T-helper 1 cell treated with Interleukin-12 subunit alpha and Interleukin-12 subunit beta and Interleukin-4 antibody, amounts not matched to agents 30 μg/mL and 1 μg/mL, for 36 hours (primary cell): Measurements from ENCODE around the gene KISS1.

ENCODE experiments used
- H3K27ac Mint-ChIP-seq: one replicate; pipeline ENCODE4 v1.8.0; 2021; ENCODE audit warnings: mild to moderate bottlenecking, mixed read lengths
- H3K27me3 Mint-ChIP-seq: one replicate; pipeline ENCODE4 v1.8.0; 2021; ENCODE audit warnings: low read depth, mixed read lengths
- H3K36me3 Mint-ChIP-seq: one replicate; pipeline ENCODE4 v1.8.0; 2021; ENCODE audit warnings: low read depth, mixed read lengths
- H3K4me1 Mint-ChIP-seq: one replicate; pipeline ENCODE4 v1.8.0; 2021; ENCODE audit warnings: low read depth, mixed read lengths
- H3K4me3 Mint-ChIP-seq: one replicate; pipeline ENCODE4 v1.8.0; 2021; ENCODE audit warnings: mild to moderate bottlenecking, moderate library complexity, mixed read lengths
- H3K9me3 Mint-ChIP-seq: one replicate; pipeline ENCODE4 v1.8.0; 2021; ENCODE audit warnings: mixed read lengths

The KISS1 gene

DNA sequence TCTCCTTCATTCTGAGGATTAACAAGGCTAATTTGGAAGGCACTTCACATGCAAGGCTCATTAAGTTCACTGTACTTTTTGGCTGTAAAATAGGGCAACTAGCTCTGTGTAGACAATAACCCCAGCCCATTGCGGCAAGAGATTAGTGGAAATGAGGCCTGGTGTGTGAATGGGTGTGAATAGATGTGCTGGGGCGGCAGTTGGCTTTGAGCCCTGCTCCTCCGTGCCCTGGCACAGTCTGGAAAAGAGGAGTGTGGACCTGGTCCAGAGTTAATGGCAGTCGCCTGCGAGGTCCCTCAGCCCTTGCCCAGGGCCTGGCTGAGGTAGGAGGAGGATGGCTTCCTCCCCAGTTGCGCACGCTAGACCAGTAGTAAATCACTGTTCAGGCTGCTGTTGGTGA lies 4.8 kb downstream of the KISS1 start:
- Mint-ChIP-seq H3K4me1 (peaks cover 14% of the 10 kb centered on the region), H3K27me3 (peaks cover 49% of the 10 kb centered on the region), H3K36me3 (no peaks in the 10 kb centered on the region), H3K9me3 (peaks cover 3% of the 10 kb centered on the region), H3K27ac (no peak overlapping the region), H3K4me3 (no peak overlapping the region)

DNA sequence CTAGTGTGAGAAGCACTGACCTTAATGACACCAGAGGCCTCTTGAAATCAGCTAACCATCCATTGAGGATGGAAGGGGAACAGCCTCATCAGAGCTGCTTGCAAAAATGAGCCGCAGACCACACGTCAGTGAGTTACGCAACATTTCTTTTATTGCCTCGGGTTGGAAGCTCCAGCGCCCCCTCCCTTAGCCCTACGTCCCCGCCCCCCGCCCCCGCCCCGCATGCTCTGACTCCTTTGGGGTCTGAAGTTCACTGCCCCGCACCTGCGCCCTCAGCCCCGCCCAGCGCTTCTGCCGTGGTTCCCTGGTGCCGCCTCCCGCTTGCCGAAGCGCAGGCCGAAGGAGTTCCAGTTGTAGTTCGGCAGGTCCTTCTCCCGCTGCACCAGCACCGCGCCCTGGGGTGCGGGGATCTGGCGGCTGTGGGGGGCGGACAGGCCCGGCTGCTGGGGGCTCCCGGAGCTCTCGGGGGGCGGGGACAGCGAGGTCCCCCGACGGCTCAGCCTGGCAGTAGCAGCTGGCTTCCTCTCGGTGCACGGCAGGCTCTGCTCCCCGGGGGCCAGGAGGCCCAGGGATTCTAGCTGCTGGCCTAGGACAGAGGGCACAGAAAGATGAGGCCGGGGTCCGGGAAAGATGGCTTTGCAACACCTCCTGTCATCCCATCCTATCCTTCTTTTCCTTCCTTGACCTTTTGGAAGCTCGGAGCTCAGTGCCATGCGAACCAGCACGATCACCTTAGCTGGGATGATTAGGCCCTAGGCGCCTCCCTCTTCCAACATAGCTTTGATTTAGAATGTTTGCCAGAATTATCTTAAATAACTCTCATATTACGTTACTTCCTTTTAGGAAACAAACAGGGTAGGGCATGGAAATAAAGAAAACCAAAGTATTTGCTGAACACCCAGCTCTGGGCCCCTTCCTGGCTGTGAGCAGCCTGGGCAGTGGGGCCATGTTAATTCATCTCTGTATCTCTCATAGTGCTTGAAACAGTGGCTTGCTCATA lies 5.8 kb downstream of the KISS1 start:
- Mint-ChIP-seq H3K27me3 (peaks cover 55% of the 10 kb centered on the region), H3K36me3 (no peaks in the 10 kb centered on the region), H3K4me1 (peaks cover 14% of the 10 kb centered on the region), H3K27ac (no peak overlapping the region), H3K9me3 (peaks cover 3% of the 10 kb centered on the region), H3K4me3 (no peak overlapping the region)

DNA sequence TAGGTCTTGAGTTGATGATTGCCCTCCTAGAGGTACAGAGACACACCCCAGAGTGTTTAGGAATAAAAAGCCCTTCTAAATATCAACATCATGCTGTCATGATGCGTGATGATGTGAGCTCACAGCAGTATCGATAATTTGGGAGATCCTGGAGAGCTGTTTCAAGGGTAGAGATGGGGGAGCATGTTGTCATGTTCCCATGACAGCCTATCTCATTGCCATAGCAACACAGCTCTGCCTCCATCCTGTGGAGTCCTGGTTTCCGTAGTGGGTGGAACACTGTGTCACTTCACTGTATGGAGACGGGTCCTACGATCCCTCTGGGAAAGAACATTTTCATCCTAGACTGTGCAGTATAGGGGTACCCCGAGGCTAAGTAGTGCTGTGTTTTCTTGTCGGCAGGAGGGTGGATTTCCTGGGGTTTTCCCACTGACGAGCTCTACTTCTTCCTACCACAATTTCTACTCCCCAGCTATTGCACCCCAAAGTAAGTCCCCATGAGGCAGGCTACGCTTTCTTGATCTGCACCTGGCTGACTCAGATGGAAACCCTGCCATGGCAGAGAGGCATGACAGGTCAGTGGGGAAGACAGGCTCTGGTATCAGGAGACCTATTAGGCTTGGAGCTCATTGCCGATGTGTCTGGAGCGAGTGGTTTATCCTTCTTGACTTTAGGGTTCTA lies 7.2 kb downstream of the KISS1 start:
- Mint-ChIP-seq H3K27me3 (peaks cover 56% of the 10 kb centered on the region), H3K4me3 (no peak overlapping the region), H3K4me1 (peaks cover 14% of the 10 kb centered on the region)

DNA sequence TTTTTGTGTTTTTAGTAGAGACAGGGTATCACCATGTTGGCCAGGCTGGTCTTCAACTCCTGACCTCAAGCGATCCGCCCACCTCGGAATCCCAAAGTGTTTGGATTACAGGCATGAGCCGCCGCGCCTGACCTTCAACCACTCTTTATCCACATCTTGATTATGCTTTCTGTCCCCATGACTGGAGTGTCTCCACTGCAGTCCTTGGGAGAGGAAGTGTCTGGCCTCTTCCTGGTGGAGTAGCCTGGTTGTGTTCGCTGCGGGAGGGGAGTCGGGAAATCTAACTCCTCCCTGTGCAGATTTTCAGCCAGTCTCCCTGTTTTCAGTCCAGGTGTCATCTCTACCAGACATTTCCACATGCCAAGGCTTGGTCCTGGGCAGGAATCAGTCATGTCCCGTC lies 9.7 kb downstream of the KISS1 start:
- Mint-ChIP-seq H3K4me3 (no peak overlapping the region), H3K27ac (no peak overlapping the region), H3K27me3 (peaks cover 52% of the 10 kb centered on the region), H3K36me3 (no peaks in the 10 kb centered on the region), H3K9me3 (no peaks in the 10 kb centered on the region), H3K4me1 (peaks cover 14% of the 10 kb centered on the region)

More for the DNA sequence above, 7.2 kb downstream of the KISS1 start:
- Mint-ChIP-seq H3K36me3 (no peaks in the 10 kb centered on the region), H3K27ac (no peak overlapping the region), H3K9me3 (no peaks in the 10 kb centered on the region)

DNA sequence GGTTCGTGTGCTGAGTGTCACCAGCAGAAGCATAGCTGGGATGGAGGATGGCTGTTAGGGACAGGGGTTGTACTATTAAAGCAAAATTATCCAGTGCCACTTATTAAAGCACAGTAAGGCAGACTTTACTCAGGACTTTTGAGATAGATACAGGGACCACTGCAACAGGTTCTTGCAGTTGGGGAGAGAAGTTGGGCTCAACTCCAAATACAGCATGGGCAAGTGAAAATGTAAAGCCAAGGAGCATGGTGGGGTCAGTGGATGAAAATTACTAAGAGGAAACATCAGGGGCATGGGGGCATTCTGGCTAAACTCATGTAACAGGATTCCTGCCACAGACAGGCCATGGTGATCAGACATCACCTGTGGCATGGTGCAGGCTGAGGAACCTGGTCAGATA lies 15.2 kb downstream of the KISS1 start:
- H3K36me3 Mint-ChIP-seq: no peaks in the 10 kb centered on the region
- H3K27ac Mint-ChIP-seq: no peak overlapping the region

DNA sequence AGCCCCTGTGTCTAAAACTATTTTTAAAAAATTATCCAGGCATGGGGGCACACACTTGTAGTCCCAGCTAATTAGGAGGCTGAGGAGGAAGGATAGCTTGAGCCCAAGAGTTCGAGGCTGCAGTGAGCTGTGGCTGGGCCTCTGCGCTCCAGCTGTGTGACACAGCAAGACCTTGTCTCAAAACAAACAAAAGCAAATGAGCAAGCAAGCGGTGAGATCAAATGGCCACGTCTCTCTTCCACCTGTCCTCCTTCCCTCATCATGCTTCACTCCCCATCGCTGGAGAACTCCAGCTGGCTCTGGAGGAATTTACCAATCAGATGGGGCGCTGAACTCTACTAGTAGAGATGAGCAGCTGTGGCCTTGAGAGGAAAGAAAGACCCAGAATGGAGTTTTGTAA lies 16.2 kb downstream of the KISS1 start:
- no peaks in the 10 kb centered on the region for H3K4me1 Mint-ChIP-seq
- no peaks in the 10 kb centered on the region for H3K36me3 Mint-ChIP-seq
- no peak overlapping the region for H3K4me3 Mint-ChIP-seq
- no peak overlapping the region for H3K27ac Mint-ChIP-seq
- no peaks in the 10 kb centered on the region for H3K9me3 Mint-ChIP-seq
- no peaks in the 10 kb centered on the region for H3K27me3 Mint-ChIP-seq

More for the DNA sequence above, 15.2 kb downstream of the KISS1 start:
- Mint-ChIP-seq H3K27me3 (peaks cover 6% of the 10 kb centered on the region), H3K4me1 (no peaks in the 10 kb centered on the region), H3K9me3 (no peaks in the 10 kb centered on the region), H3K4me3 (no peak overlapping the region)

DNA sequence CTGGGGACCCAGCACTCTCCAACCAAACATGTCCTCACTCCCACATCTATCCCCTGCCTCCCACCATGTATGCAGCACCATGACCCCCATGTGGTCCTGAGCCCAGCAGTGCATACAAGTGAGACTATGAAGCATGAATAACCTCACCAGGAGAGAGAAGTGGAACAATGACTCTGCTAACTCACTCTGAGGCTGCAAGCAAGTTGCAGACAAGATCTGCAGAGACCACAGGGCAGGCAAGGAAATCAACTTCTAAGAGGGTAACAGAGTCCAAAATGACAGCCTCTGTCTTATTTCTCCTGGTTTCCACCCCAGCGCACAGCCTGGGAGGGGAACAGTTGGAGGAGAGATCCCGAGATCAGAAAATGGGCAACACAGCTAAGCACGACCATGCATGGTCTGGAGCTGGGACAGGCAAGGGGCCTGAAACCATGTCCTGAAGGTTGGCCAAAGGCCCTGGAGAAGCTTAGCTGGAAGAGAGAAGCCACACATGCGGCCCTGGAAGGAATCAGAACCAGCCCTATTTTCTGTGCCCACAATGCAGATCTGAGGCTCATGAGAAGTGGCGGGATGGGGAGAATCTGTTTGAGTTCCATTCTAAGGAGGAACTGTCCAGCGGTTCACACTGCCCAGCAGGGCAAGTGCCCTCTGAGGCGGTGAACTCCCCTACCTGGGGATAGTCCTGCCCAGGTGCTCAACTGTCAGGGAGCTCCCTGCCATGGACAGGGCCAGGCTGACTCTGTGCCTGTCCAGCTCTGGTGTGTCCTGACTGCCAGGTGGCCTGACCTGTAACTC lies 17.6 kb downstream of the KISS1 start:
- Mint-ChIP-seq H3K4me3 (no peak overlapping the region), H3K27ac (no peak overlapping the region), H3K27me3 (no peaks in the 10 kb centered on the region), H3K9me3 (peaks cover 1% of the 10 kb centered on the region), H3K4me1 (no peaks in the 10 kb centered on the region), H3K36me3 (no peaks in the 10 kb centered on the region)

DNA sequence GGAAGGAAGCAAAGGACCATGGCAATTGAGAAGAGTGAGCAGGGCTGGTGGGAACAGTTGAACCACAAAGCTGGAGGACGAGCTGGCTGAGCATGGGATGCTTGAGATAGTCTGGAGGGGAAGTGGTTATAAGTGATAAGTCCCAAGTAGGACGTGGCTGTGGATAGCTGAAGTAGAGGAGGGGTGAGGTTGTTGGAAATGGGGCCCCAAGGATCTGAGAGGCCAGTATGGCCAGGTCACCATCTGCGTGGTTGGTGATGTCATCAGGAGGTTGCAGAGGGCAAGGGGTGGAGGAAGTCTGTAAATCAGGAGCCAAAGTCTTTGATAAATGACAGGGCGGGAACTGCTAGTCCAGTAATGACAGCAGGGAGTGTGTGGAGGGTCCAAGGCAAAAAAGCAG lies 19.2 kb downstream of the KISS1 start:
- Mint-ChIP-seq H3K4me1 (no peaks in the 10 kb centered on the region), H3K27me3 (no peaks in the 10 kb centered on the region), H3K9me3 (peaks cover 12% of the 10 kb centered on the region), H3K27ac (no peak overlapping the region), H3K36me3 (no peaks in the 10 kb centered on the region), H3K4me3 (no peak overlapping the region)

DNA sequence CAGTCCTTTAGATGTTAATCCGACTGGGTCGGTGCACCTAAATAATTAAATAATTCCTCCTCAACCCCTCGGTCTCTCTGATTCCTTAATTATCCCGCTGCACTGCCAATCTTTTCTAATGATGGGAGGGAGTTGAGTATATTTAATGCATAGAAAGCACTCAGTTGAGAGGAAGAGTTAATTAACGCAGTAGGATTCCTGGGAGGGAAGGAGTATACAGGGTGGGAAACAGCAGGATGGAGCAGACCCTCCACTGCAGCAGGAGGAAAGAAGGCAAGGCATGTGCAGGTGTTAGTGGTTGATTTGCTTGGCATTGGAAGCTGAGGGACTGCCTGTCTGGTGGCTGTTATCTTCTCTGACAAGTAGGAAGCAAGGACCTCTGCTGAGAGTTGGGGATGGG lies 20.2 kb downstream of the KISS1 start:
- H3K27ac Mint-ChIP-seq: no peak overlapping the region
- H3K4me3 Mint-ChIP-seq: no peak overlapping the region
- no peaks in the 10 kb centered on the region for H3K36me3 Mint-ChIP-seq
- peaks cover 20% of the 10 kb centered on the region for H3K9me3 Mint-ChIP-seq
- H3K4me1 Mint-ChIP-seq: no peaks in the 10 kb centered on the region
- no peaks in the 10 kb centered on the region for H3K27me3 Mint-ChIP-seq

DNA sequence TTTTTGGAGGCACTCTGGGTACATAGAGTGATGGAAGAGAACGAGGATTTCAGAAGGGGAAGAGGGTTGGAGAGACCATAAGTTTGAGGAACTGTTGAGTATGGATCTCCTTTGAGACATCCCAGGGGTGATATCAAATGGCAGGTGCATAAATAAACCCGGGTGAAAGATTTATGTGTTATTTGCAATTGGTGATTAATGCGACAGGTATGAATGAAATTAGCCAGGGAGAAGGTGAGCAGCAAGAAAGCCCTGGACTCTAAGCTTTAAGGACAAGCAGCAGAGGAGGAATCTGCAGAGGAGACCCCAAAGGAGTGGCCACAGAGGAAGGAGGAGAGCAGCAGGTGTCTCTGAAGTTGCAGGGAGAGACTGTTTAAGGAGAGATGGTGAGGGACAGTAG lies 21.3 kb downstream of the KISS1 start:
- peaks cover 31% of the 10 kb centered on the region for H3K9me3 Mint-ChIP-seq
- no peaks in the 10 kb centered on the region for H3K4me1 Mint-ChIP-seq
- H3K4me3 Mint-ChIP-seq: no peak overlapping the region
- no peaks in the 10 kb centered on the region for H3K36me3 Mint-ChIP-seq
- H3K27ac Mint-ChIP-seq: no peak overlapping the region
- H3K27me3 Mint-ChIP-seq: no peaks in the 10 kb centered on the region

DNA sequence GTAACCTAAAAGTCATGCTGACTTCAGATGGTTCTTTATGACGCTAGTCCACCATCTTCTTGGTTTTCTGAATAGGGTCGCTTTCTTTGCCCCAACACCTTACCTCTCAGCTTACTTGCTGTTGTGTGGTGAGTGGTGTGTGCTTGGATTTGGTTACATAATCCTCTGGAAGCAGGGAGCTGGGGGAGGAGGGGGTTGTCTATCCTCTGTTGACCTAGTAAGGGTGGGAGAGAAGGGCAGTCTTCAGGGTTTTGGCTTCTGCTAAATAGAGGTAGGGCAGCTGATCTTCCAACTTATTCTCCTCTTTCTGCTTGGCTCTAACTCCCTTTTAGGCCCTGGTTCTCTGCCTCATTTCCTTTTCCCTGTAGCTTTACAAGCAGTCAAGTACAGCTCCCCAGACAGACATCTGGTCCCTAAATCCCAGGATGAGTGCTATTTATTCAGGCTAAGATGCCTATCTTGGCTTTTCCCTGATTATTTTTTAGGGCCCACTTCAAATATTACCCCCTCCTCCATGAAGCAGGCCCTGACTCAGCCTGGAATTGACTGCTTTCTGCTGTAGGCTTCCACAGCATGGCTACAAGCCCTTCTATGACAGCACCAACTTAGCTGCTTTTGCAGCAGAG lies 23.8 kb downstream of the KISS1 start:
- Mint-ChIP-seq H3K27me3 (no peaks in the 10 kb centered on the region), H3K27ac (no peak overlapping the region), H3K4me1 (no peaks in the 10 kb centered on the region), H3K36me3 (no peaks in the 10 kb centered on the region), H3K4me3 (no peak overlapping the region), H3K9me3 (peaks cover 47% of the 10 kb centered on the region)

DNA sequence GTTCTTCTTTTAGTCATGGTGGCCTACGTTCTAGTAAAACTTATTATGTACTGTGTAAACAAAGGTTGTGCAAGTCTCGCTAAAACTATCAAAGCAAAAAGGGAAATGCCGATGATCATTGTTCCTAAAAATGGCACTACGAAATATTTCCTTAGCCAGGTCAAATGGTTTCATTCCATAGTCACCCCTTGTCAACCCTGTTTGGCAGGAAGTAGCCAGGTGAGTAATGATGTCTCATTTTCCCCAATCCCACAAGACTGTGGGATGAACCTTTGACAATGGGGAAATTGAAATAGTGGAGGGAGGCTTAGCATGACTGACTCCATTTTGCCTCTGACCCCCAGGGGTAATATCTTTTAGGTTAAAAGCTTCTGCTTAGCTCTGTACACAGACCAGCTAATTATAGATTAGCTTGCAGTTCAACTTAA lies 24.5 kb downstream of the KISS1 start:
- no peaks in the 10 kb centered on the region for H3K4me1 Mint-ChIP-seq

DNA sequence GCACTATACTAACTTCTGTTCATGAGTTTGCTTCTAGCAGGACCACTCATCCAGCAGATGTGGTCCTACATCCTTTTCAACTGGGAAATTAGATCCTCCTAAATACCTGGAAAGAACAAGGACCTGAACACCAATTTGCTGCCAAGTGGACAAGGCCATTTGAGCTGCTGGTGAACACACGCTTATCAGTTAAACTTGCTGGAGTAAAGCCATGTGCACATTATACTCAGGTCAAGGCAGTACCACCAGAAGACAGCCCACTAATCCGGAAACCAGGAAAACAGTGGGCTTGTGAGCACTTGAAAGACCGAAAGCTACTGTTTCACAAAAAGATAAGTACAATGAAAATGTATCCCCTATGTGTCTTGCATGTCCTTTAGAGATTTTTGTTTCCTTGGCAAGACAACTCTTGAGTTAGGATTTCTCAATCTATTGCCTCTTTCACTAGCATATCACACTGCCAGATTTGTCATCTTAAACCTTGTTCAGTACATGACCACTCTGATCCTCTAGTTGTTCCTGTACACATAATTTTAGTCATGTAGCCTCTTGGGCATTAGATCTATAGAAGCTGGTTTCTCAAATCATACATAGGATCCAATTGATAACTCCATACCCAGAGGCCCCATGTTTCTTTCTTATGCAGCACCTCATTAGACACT lies 25.7 kb downstream of the KISS1 start:
- no peaks in the 10 kb centered on the region for H3K4me1 Mint-ChIP-seq
- peaks cover 4% of the 10 kb centered on the region for H3K27me3 Mint-ChIP-seq
- peaks cover 51% of the 10 kb centered on the region for H3K9me3 Mint-ChIP-seq
- no peak overlapping the region for H3K27ac Mint-ChIP-seq
- H3K36me3 Mint-ChIP-seq: no peaks in the 10 kb centered on the region
- H3K4me3 Mint-ChIP-seq: no peak overlapping the region

More for the DNA sequence above, 24.5 kb downstream of the KISS1 start:
- no peaks in the 10 kb centered on the region for H3K27me3 Mint-ChIP-seq
- no peaks in the 10 kb centered on the region for H3K36me3 Mint-ChIP-seq
- H3K27ac Mint-ChIP-seq: no peak overlapping the region
- no peak overlapping the region for H3K4me3 Mint-ChIP-seq
- H3K9me3 Mint-ChIP-seq: peaks cover 51% of the 10 kb centered on the region

DNA sequence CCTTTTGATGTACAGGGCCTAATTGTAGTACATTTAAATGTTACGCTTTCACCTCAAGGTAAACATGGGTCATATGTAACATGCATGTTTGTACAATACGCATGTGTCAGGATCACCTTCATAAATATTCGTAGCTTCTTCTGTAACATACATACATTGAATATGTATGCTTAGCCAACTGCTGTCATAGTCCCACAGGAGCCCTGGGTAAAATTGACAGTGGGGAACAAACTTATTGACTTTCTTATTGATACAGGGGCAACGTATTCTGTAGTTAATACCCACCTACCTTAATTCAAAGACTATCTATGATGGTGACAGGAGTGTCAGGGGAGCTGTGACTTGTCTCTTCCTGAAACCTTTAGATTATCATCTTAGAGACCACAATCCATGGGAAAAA lies 26.4 kb downstream of the KISS1 start:
- Mint-ChIP-seq H3K36me3 (no peaks in the 10 kb centered on the region), H3K9me3 (peaks cover 51% of the 10 kb centered on the region), H3K4me3 (no peak overlapping the region), H3K27ac (no peak overlapping the region), H3K27me3 (peaks cover 4% of the 10 kb centered on the region), H3K4me1 (no peaks in the 10 kb centered on the region)
